Measurements from ENCODE around the gene GRIK3.
"Not testable (repeated sequence)": the region's sequence is repeated elsewhere in the genome, so short reads cannot be mapped to it uniquely, and the experiment has no call there.

The GRIK3 gene

GRCh38 chr1:36909359-36909758 lies 125.0 kb downstream of the GRIK3 start:
- DNase-seq (ENCODE audit: low read depth) = not testable (repeated sequence)

GRCh38 chr1:36908096-36908495 lies 126.2 kb downstream of the GRIK3 start:
- no peak for DNase-seq (ENCODE audit: low read depth)

- DNase-seq (ENCODE audit: low read depth) = no peak
These were observed 127.8 kb downstream of the GRIK3 start for GRCh38 chr1:36906555-36906954.

GRCh38 chr1:36905941-36906340 lies 128.4 kb downstream of the GRIK3 start:
- no peak for DNase-seq (ENCODE audit: low read depth)

- DNase-seq (ENCODE audit: low read depth) = no peak
These were observed 134.2 kb downstream of the GRIK3 start for GRCh38 chr1:36900128-36900527.

- not testable (repeated sequence) for DNase-seq (ENCODE audit: low read depth)
These were observed 136.5 kb downstream of the GRIK3 start for GRCh38 chr1:36897813-36898212.

GRCh38 chr1:36894824-36895223 lies 139.5 kb downstream of the GRIK3 start:
- no peak for DNase-seq (ENCODE audit: low read depth)

GRCh38 chr1:36890776-36891175 lies 143.5 kb downstream of the GRIK3 start:
- no peak for DNase-seq (ENCODE audit: low read depth)

- no peak for DNase-seq (ENCODE audit: low read depth)
These were observed 144.7 kb downstream of the GRIK3 start for GRCh38 chr1:36889478-36890226.

- DNase-seq (ENCODE audit: low read depth) = no peak
These were observed 145.4 kb downstream of the GRIK3 start for GRCh38 chr1:36888811-36889477.

GRCh38 chr1:36885540-36886357 lies 148.6 kb downstream of the GRIK3 start:
- DNase-seq (ENCODE audit: low read depth) = no peak

GRCh38 chr1:36884801-36885200 lies 149.5 kb downstream of the GRIK3 start:
- DNase-seq (ENCODE audit: low read depth) = no peak

GRCh38 chr1:36884029-36884701 lies 150.2 kb downstream of the GRIK3 start:
- no peak for DNase-seq (ENCODE audit: low read depth)

GRCh38 chr1:36883315-36883949 lies 150.9 kb downstream of the GRIK3 start:
- DNase-seq (ENCODE audit: low read depth) = no peak

GRCh38 chr1:36882536-36883285 lies 151.6 kb downstream of the GRIK3 start:
- DNase-seq (ENCODE audit: low read depth) = no peak

- no peak for DNase-seq (ENCODE audit: low read depth)
These were observed 152.8 kb downstream of the GRIK3 start for GRCh38 chr1:36881541-36881940.

- DNase-seq (ENCODE audit: low read depth) = no peak
These were observed 153.3 kb downstream of the GRIK3 start for GRCh38 chr1:36881068-36881405.

- no peak for DNase-seq (ENCODE audit: low read depth)
These were observed 153.9 kb downstream of the GRIK3 start for GRCh38 chr1:36880155-36881067.

- no peak for DNase-seq (ENCODE audit: low read depth)
These were observed 154.7 kb downstream of the GRIK3 start for GRCh38 chr1:36879613-36880012.

GRCh38 chr1:36876990-36877389 lies 157.3 kb downstream of the GRIK3 start:
- no peak for DNase-seq (ENCODE audit: low read depth)
